Raji (cell line): ENCODE measurements around the gene VGLL3.

Experiments used
- POLR2A ChIP-seq: IDR thresholded peaks from 2 replicates; pipeline ENCODE4 v1.6.1; 2011; ENCODE audit warnings: low read depth, low read length, control low read depth; ENCODE audit not compliant: insufficient read depth

VGLL3 gene

GRCh38 chr3:86969500-86970189 is 21.3 kb downstream of the VGLL3 start:
- no peak for TF ChIP-seq POLR2A

DNA sequence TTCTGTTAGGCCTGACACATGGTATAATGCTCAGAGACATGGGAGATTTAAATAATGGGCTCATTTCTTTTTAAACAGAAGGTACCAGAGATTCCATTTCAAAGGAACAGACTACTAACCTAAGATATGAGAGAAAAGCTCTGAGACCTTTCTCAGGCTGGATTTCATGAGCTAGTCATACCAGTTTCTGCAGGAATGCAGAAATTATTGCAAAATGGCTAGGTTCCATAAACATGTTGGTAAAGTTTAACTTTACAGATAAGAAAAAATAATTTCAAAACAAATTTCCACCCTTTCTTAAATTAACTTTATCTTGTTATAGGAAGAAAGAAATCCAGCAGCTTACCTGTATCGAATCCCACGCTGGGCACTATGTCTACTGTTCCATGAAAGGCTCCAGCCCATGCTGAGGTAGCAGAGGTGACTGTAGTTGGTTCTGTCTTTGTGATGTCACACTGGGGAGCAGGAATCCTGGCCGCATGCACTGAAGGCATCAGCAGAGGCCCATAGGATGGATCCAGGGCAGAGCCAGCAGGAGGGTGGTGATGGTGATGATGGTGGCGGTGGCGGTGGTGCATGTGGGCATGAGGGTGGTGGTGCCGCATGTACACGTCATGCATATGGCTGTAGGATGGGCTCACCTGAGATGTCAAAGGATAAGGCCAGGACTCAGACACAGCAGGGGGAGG is 22.6 kb downstream of the VGLL3 start:
- no peak for TF ChIP-seq POLR2A

- no peak for TF ChIP-seq POLR2A
Measured at GRCh38 chr3:86967062-86967461, 23.9 kb downstream of the VGLL3 start.

DNA sequence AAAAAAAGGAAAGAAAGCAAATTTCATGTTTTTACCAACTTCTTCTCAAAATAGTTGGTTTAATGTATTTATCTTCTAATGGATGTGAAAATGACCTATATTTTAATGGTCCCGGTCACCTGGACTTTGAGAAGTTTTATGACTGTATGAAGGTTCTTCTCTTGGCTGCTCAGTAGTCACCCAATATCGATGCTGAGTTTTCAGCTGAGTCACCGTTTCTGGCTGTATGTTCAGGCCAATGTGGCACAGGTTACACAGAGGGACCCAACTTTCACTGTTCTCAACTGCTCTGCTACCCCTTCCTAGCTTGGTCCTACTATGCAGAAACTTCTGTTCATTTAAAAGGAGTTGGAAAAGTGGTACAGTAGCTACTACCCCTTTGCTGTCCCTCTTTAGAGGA is 25.8 kb downstream of the VGLL3 start:
- no peak for TF ChIP-seq POLR2A

- TF ChIP-seq POLR2A = no peak
Measured at GRCh38 chr3:86963611-86964010, 27.3 kb downstream of the VGLL3 start.

GRCh38 chr3:86961297-86961696 is 29.7 kb downstream of the VGLL3 start:
- TF ChIP-seq POLR2A = no peak

GRCh38 chr3:86960550-86960949 is 30.4 kb downstream of the VGLL3 start:
- TF ChIP-seq POLR2A = no peak

DNA sequence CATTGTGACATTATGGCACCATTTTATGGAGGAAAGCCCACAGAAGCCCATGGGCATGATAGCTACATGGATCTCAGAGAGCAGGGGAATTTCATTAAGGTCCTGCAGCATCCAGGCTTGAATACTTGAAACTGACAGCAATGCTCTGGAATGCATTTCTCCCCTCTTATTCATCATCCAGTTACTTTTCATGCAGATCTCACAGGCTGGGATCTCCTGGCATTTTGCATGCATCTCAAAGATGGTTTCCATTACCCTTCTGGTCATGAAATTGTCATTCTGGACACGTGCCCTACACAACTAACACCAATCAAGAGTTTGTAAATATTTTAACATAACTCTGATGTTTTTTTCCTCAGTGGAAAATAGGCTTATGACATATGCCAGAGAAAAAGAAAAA is 32.4 kb downstream of the VGLL3 start:
- no peak for TF ChIP-seq POLR2A

DNA sequence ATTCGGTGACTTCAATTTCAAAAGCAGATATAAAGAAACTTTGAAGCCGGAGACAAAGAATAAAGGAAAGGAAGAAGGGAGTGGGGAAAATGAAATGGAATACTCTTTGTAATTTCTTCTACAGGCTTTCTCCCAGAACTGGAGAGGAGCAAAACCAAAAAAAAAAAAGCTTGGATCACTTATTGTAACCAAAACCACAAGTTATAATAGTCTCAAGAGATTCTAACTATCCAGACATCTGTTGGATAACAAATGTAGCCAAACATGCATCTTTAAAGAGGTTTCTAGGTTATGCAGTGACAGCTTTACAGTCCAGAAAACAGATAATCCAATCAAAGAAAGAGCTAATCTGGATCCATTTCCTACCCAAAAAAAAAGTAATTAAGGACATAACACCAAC is 36.2 kb downstream of the VGLL3 start:
- TF ChIP-seq POLR2A = no peak

DNA sequence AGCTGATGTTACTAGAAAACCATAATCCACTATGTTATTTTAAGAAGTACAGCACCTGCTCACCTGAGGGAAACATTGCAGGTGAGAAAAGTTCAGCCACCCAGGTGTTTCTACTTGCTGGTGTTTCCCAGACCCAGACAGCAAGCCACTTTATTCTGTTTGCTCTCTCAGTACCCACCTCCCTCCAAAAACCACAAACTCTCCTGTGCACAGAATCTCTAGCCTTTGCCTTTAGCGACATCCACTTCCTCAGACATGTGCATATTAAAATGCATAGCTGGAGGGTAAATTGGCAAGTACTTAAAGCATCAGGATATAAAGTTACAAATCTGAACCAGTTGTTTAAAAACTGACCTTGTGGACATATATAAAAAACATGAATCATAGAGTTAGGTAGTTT is 36.7 kb downstream of the VGLL3 start:
- TF ChIP-seq POLR2A = no peak

- no peak for TF ChIP-seq POLR2A
Measured at GRCh38 chr3:86951322-86951721, 39.6 kb downstream of the VGLL3 start.

- no peak for TF ChIP-seq POLR2A
Measured at GRCh38 chr3:86950717-86951116, 40.2 kb downstream of the VGLL3 start.

GRCh38 chr3:86949850-86950249 is 41.1 kb downstream of the VGLL3 start:
- no peak for TF ChIP-seq POLR2A

DNA sequence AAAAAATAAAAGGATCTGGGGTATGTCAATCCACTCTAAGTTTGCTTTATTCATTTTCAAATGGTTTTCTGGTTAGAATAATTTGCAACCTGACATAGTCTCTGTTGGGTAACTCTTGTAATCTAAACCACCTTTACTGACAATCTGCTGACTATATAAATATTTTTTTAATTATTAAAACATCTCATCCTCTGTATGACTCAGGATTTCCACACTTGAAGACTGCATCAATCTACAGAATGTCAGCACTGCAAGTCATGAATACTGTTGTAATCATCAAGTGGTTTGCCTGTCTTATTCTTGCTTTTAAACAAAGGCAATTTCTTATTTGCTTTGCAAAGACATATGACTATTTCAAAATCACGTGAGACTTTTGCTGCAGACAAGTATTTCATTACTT is 42.1 kb downstream of the VGLL3 start:
- no peak for TF ChIP-seq POLR2A

- TF ChIP-seq POLR2A = no peak
Measured at GRCh38 chr3:86942206-86942605, 48.7 kb downstream of the VGLL3 start.

DNA sequence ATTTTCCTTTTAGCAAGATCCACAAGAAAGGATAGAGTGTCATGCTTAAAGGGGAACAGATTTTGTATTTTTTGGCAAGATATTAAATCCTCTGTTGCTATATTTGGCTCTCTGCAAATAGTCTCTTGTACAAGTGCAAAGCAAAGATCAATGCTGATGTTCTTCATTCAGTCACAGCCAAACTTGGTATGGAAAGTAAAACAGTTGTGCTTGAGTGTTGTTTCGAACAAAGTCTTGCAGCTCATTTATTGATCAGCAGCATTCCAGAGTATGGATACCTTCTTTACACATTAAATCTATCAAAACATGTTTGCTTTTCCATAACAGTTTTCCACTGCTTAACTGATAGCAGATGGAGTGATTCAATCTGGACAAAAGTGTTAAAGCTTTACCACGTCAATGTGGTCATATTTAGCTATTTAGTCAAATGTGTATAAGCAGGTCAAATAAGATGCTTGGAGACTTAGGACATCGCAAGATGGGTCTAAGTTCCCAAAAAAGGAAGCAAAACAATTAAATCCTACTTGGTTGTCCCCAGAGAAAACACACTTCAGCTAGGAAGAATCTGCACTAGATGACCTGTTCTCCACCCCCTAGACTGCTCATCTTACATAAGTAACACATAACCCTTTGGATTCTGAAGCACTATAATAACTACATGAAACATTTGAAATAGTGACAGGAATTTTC is 52.4 kb downstream of the VGLL3 start:
- no peak for TF ChIP-seq POLR2A
